ENCODE data around the gene PDGFA. TPM values are rescaled to one million over a fixed set of nuclear protein-coding genes. Genes with fewer than 3 reads are reported as not detected.
"Not testable (repeated sequence)": the region's sequence is repeated elsewhere in the genome, so short reads cannot be mapped to it uniquely, and the experiment has no call there.

PDGFA gene
- total and polyA plus RNA-seq, 2 experiments from 2014 or later = 4.7 to 8.4 TPM

GRCh38 chr7:552868-553635 lies 33.4 kb upstream of the PDGFA start:
- Histone ChIP-seq H3K9ac (no peak overlapping the region), H3K79me2 (ENCODE audit: insufficient read depth) (no peaks in the 10 kb centered on the region), H3K4me1 (ENCODE audit: insufficient read depth) (no peaks in the 10 kb centered on the region), H3K4me2 (ENCODE audit: unreplicated experiment) (no peak overlapping the region), H3K36me3 (ENCODE audit: low read depth) (no peaks in the 10 kb centered on the region), H2AFZ (no peak overlapping the region), H3K9me2 (ENCODE audit: insufficient read depth) (no peaks in the 10 kb centered on the region), H3K27ac (no peak overlapping the region), H3K4me3 (no peak overlapping the region), H4K20me1 (ENCODE audit: insufficient read depth) (no peaks in the 10 kb centered on the region), H3K9me3 (ENCODE audit: low read depth) (no peaks in the 10 kb centered on the region), H3F3A (ENCODE audit: insufficient read depth) (no peaks in the 10 kb centered on the region), H3K27me3 (replicated peaks; ENCODE audit: insufficient read depth) (no peaks in the 10 kb centered on the region)
- no peak for DNase-seq
- in situ Hi-C loops (cut with MboI) = no loop called here
- 85 to 86% methylated on average over 41 to 42 of the region's 44 CpGs for WGBS, 2 experiments (ENCODE audit: low coverage in 1 of 2, low lambda C conversion rate in 2 of 2, missing lambda C conversion rate in 2 of 2)
- TF ChIP-seq EZH2phosphoT487 (IDR thresholded peaks at IDR 0.05; ENCODE audit: insufficient read depth, low read depth) (no peak), EZH2 (IDR thresholded peaks at IDR 0.05; ENCODE audit: insufficient read depth, poor library complexity, severe bottlenecking) (no peak)

- H3K4me2 ChIP-seq (ENCODE audit: unreplicated experiment); H3F3A ChIP-seq (ENCODE audit: insufficient read depth); H3K9me2 ChIP-seq (ENCODE audit: insufficient read depth); DNase-seq; H3K27ac ChIP-seq; H2AFZ ChIP-seq; H3K27me3 ChIP-seq (replicated peaks; ENCODE audit: insufficient read depth); H3K79me2 ChIP-seq (ENCODE audit: insufficient read depth); in situ Hi-C loops (cut with MboI); H3K36me3 ChIP-seq (ENCODE audit: low read depth); H3K4me3 ChIP-seq; H3K9me3 ChIP-seq (ENCODE audit: low read depth); H3K4me1 ChIP-seq (ENCODE audit: insufficient read depth); H4K20me1 ChIP-seq (ENCODE audit: insufficient read depth); H3K9ac ChIP-seq: not testable (repeated sequence)
- 85 to 87% methylated on average over 20 to 31 of the region's 32 CpGs for WGBS, 2 experiments (ENCODE audit: low coverage in 1 of 2, low lambda C conversion rate in 2 of 2, missing lambda C conversion rate in 2 of 2)
These were observed 32.7 kb upstream of the PDGFA start for GRCh38 chr7:552151-552867.

GRCh38 chr7:551615-551970 lies 31.9 kb upstream of the PDGFA start:
- H3K9me2 ChIP-seq (ENCODE audit: insufficient read depth); H4K20me1 ChIP-seq (ENCODE audit: insufficient read depth); in situ Hi-C loops (cut with MboI); H2AFZ ChIP-seq; H3K36me3 ChIP-seq (ENCODE audit: low read depth); H3F3A ChIP-seq (ENCODE audit: insufficient read depth); H3K27me3 ChIP-seq (replicated peaks; ENCODE audit: insufficient read depth); H3K9me3 ChIP-seq (ENCODE audit: low read depth); H3K27ac ChIP-seq; H3K4me3 ChIP-seq; H3K79me2 ChIP-seq (ENCODE audit: insufficient read depth); H3K4me2 ChIP-seq (ENCODE audit: unreplicated experiment); H3K4me1 ChIP-seq (ENCODE audit: insufficient read depth); DNase-seq; H3K9ac ChIP-seq: not testable (repeated sequence)
- 83% methylated on average over 9 of the region's 9 CpGs; no CpG with 5 or more reads in 1 of the 2 experiments for WGBS, 2 experiments (ENCODE audit: low coverage in 1 of 2, low lambda C conversion rate in 2 of 2, missing lambda C conversion rate in 2 of 2)

- no peaks in the 10 kb centered on the region; the same call in 1 of the 2 replicates for H3F3A ChIP-seq (ENCODE audit: insufficient read depth)
- H2AFZ ChIP-seq = no peak overlapping the region
- H3K9me2 ChIP-seq (ENCODE audit: insufficient read depth) = no peaks in the 10 kb centered on the region
- no peak overlapping the region for H3K4me3 ChIP-seq
- 59 to 84% methylated on average over 6 to 17 of the region's 19 CpGs for WGBS, 2 experiments (ENCODE audit: low coverage in 1 of 2, low lambda C conversion rate in 2 of 2, missing lambda C conversion rate in 2 of 2)
- no peaks in the 10 kb centered on the region for H3K79me2 ChIP-seq (ENCODE audit: insufficient read depth)
- no peaks in the 10 kb centered on the region for H3K36me3 ChIP-seq (ENCODE audit: low read depth)
- H3K27me3 ChIP-seq (replicated peaks; ENCODE audit: insufficient read depth) = no peaks in the 10 kb centered on the region
- H4K20me1 ChIP-seq (ENCODE audit: insufficient read depth) = no peaks in the 10 kb centered on the region
- H3K4me2 ChIP-seq (ENCODE audit: unreplicated experiment) = no peak overlapping the region
- no peak overlapping the region for H3K9ac ChIP-seq
- H3K4me1 ChIP-seq (ENCODE audit: insufficient read depth) = no peaks in the 10 kb centered on the region
- H3K27ac ChIP-seq = no peak overlapping the region
- in situ Hi-C loops (cut with MboI) = no loop called here
- no peak for TF ChIP-seq EZH2 (IDR thresholded peaks at IDR 0.05; ENCODE audit: insufficient read depth, poor library complexity, severe bottlenecking)
- no peak for TF ChIP-seq EZH2phosphoT487 (IDR thresholded peaks at IDR 0.05; ENCODE audit: insufficient read depth, low read depth)
- no peak for DNase-seq
- H3K9me3 ChIP-seq (ENCODE audit: low read depth) = no peaks in the 10 kb centered on the region
These were observed 31.4 kb upstream of the PDGFA start for GRCh38 chr7:550881-551614.

Measured in GM23248 (cell line).